ENCODE measurements around the gene RASGRP4. TPM values are rescaled to one million over a fixed set of nuclear protein-coding genes. Genes with fewer than 3 reads are reported as not detected.
"Not testable (repeated sequence)": the region's sequence is repeated elsewhere in the genome, so short reads cannot be mapped to it uniquely, and the experiment has no call there.

RASGRP4 gene
- total and polyA plus RNA-seq, 4 donors = 0.54 to 9.8 (median 4.1) TPM

- DNase-seq = no peak
- no peak overlapping the region for H3K27ac ChIP-seq (ENCODE audit: low read depth in 1 of 2, low read length in 2 of 2)
- no peaks in the 10 kb centered on the region for H3K36me3 ChIP-seq (ENCODE audit: control insufficient read depth in 1 of 2, insufficient read depth in 2 of 2, low read length in 1 of 2)
- intact Hi-C loops (cut with DNase I) = loop anchor here in 1 of 2 donors (5.0 kb wide), 1 partner anchor 33 kb away; the partner anchor contains the start of gene CATSPERG
- peaks cover 0 to under 1% of the 10 kb centered on the region in 2 donors for H3K4me1 ChIP-seq (ENCODE audit: control insufficient read depth in 1 of 2, insufficient read depth in 2 of 2, low read length in 2 of 2)
- H3K27me3 ChIP-seq (ENCODE audit: control insufficient read depth in 1 of 2, insufficient read depth in 2 of 2, low read length in 1 of 2) = no peaks in the 10 kb centered on the region
- no peak for ATAC-seq (ENCODE audit: low FRiP score)
- no peak overlapping the region for H3K4me3 ChIP-seq (ENCODE audit: low read length in 2 of 2)
- H3K9me3 ChIP-seq (ENCODE audit: control insufficient read depth, low read length) = no peaks in the 10 kb centered on the region
- 64 to 65% methylated on average over 12 of the region's 12 CpGs for WGBS, 2 donors
These were observed 55.7 kb downstream of the RASGRP4 start for GRCh38 chr19:38370299-38370698.

GRCh38 chr19:38369584-38369983 is 56.4 kb downstream of the RASGRP4 start:
- ATAC-seq (ENCODE audit: low FRiP score) (no peak), DNase-seq (no peak)
- Histone ChIP-seq H3K9me3 (ENCODE audit: control insufficient read depth, low read length) (no peaks in the 10 kb centered on the region), H3K36me3 (ENCODE audit: control insufficient read depth in 1 of 2, insufficient read depth in 2 of 2, low read length in 1 of 2) (no peaks in the 10 kb centered on the region), H3K27me3 (ENCODE audit: control insufficient read depth in 1 of 2, insufficient read depth in 2 of 2, low read length in 1 of 2) (no peaks in the 10 kb centered on the region), H3K4me3 (ENCODE audit: low read length in 2 of 2) (no peak overlapping the region), H3K4me1 (ENCODE audit: control insufficient read depth in 1 of 2, insufficient read depth in 2 of 2, low read length in 2 of 2) (no peaks in the 10 kb centered on the region), H3K27ac (ENCODE audit: low read depth in 1 of 2, low read length in 2 of 2) (no peak overlapping the region)
- intact Hi-C loops (cut with DNase I) = no loop called here
- WGBS, 2 donors = 81 to 85% methylated on average over 2 of the region's 2 CpGs

GRCh38 chr19:38367041-38367440 is 59.0 kb downstream of the RASGRP4 start:
- Histone ChIP-seq H3K36me3 (ENCODE audit: control insufficient read depth in 1 of 2, insufficient read depth in 2 of 2, low read length in 1 of 2) (no peaks in the 10 kb centered on the region), H3K4me3 (ENCODE audit: low read length in 2 of 2) (no peak overlapping the region), H3K27me3 (ENCODE audit: control insufficient read depth in 1 of 2, insufficient read depth in 2 of 2, low read length in 1 of 2) (no peaks in the 10 kb centered on the region), H3K27ac (ENCODE audit: low read depth in 1 of 2, low read length in 2 of 2) (no peak overlapping the region), H3K4me1 (ENCODE audit: control insufficient read depth in 1 of 2, insufficient read depth in 2 of 2, low read length in 2 of 2) (no peaks in the 10 kb centered on the region), H3K9me3 (ENCODE audit: control insufficient read depth, low read length) (no peaks in the 10 kb centered on the region)
- WGBS, 2 donors = 72 to 73% methylated on average over 12 of the region's 12 CpGs
- ATAC-seq (ENCODE audit: low FRiP score) (no peak), DNase-seq (no peak)
- intact Hi-C loops (cut with DNase I) = no loop called here

- H3K27ac ChIP-seq (ENCODE audit: low read depth in 1 of 2, low read length in 2 of 2); intact Hi-C loops (cut with DNase I); DNase-seq; ATAC-seq (ENCODE audit: low FRiP score); H3K27me3 ChIP-seq (ENCODE audit: control insufficient read depth in 1 of 2, insufficient read depth in 2 of 2, low read length in 1 of 2); H3K4me1 ChIP-seq (ENCODE audit: control insufficient read depth in 1 of 2, insufficient read depth in 2 of 2, low read length in 2 of 2); H3K9me3 ChIP-seq (ENCODE audit: control insufficient read depth, low read length); H3K36me3 ChIP-seq (ENCODE audit: control insufficient read depth in 1 of 2, insufficient read depth in 2 of 2, low read length in 1 of 2); H3K4me3 ChIP-seq (ENCODE audit: low read length in 2 of 2): not testable (repeated sequence)
- WGBS, 2 donors = 80 to 81% methylated on average over 15 of the region's 16 CpGs
These were observed 62.9 kb downstream of the RASGRP4 start for GRCh38 chr19:38362946-38363688.

- DNase-seq = peak; percentile 92 to 94
- peak; percentile 66 for ATAC-seq (ENCODE audit: low FRiP score)
- Histone ChIP-seq H3K27ac (ENCODE audit: low read depth in 1 of 2, low read length in 2 of 2) (no peak overlapping the region), H3K4me1 (ENCODE audit: control insufficient read depth in 1 of 2, insufficient read depth in 2 of 2, low read length in 2 of 2) (no peaks in the 10 kb centered on the region), H3K4me3 (ENCODE audit: low read length in 2 of 2) (peak overlapping the region; percentile 16 to 28), H3K9me3 (ENCODE audit: control insufficient read depth, low read length) (no peaks in the 10 kb centered on the region), H3K27me3 (ENCODE audit: control insufficient read depth in 1 of 2, insufficient read depth in 2 of 2, low read length in 1 of 2) (no peaks in the 10 kb centered on the region), H3K36me3 (ENCODE audit: control insufficient read depth in 1 of 2, insufficient read depth in 2 of 2, low read length in 1 of 2) (no peaks in the 10 kb centered on the region)
- WGBS, 2 donors = 1% methylated on average over 68 of the region's 68 CpGs
- intact Hi-C loops (cut with DNase I) = no loop called here
These were observed 63.7 kb downstream of the RASGRP4 start for GRCh38 chr19:38362076-38362945.

GRCh38 chr19:38361633-38362075 is 64.4 kb downstream of the RASGRP4 start:
- Histone ChIP-seq H3K36me3 (ENCODE audit: control insufficient read depth in 1 of 2, insufficient read depth in 2 of 2, low read length in 1 of 2) (no peaks in the 10 kb centered on the region), H3K9me3 (ENCODE audit: control insufficient read depth, low read length) (no peaks in the 10 kb centered on the region), H3K27ac (ENCODE audit: low read depth in 1 of 2, low read length in 2 of 2) (no peak overlapping the region), H3K4me1 (ENCODE audit: control insufficient read depth in 1 of 2, insufficient read depth in 2 of 2, low read length in 2 of 2) (no peaks in the 10 kb centered on the region), H3K4me3 (ENCODE audit: low read length in 2 of 2) (peak overlapping the region; percentile 16 to 28), H3K27me3 (ENCODE audit: control insufficient read depth in 1 of 2, insufficient read depth in 2 of 2, low read length in 1 of 2) (no peaks in the 10 kb centered on the region)
- DNase-seq (peak; percentile 89), ATAC-seq (ENCODE audit: low FRiP score) (peak; percentile 87)
- WGBS, 2 donors = 0 to 1% methylated on average over 35 to 37 of the region's 37 CpGs
- intact Hi-C loops (cut with DNase I) = no loop called here

GRCh38 chr19:38360839-38361631 is 65.0 kb downstream of the RASGRP4 start:
- H3K4me1 ChIP-seq (ENCODE audit: control insufficient read depth in 1 of 2, insufficient read depth in 2 of 2, low read length in 2 of 2) = no peaks in the 10 kb centered on the region
- no peaks in the 10 kb centered on the region for H3K9me3 ChIP-seq (ENCODE audit: control insufficient read depth, low read length)
- intact Hi-C loops (cut with DNase I) = no loop called here
- H3K36me3 ChIP-seq (ENCODE audit: control insufficient read depth in 1 of 2, insufficient read depth in 2 of 2, low read length in 1 of 2) = no peaks in the 10 kb centered on the region
- no peak overlapping the region for H3K27ac ChIP-seq (ENCODE audit: low read depth in 1 of 2, low read length in 2 of 2)
- H3K4me3 ChIP-seq (ENCODE audit: low read length in 2 of 2) = peak overlapping the region in 1 of 2 donors; percentile 16
- no peaks in the 10 kb centered on the region for H3K27me3 ChIP-seq (ENCODE audit: control insufficient read depth in 1 of 2, insufficient read depth in 2 of 2, low read length in 1 of 2)
- no peak for DNase-seq
- ATAC-seq (ENCODE audit: low FRiP score) = no peak
- 21 to 22% methylated on average over 23 of the region's 23 CpGs for WGBS, 2 donors

- H3K4me3 ChIP-seq (ENCODE audit: low read length in 2 of 2) = no peak overlapping the region
- no peaks in the 10 kb centered on the region for H3K9me3 ChIP-seq (ENCODE audit: control insufficient read depth, low read length)
- no peaks in the 10 kb centered on the region for H3K36me3 ChIP-seq (ENCODE audit: control insufficient read depth in 1 of 2, insufficient read depth in 2 of 2, low read length in 1 of 2)
- H3K27ac ChIP-seq (ENCODE audit: low read depth in 1 of 2, low read length in 2 of 2) = no peak overlapping the region
- no peaks in the 10 kb centered on the region for H3K4me1 ChIP-seq (ENCODE audit: control insufficient read depth in 1 of 2, insufficient read depth in 2 of 2, low read length in 2 of 2)
- no peaks in the 10 kb centered on the region for H3K27me3 ChIP-seq (ENCODE audit: control insufficient read depth in 1 of 2, insufficient read depth in 2 of 2, low read length in 1 of 2)
- DNase-seq (no peak), ATAC-seq (ENCODE audit: low FRiP score) (no peak)
- 77 to 83% methylated on average over 9 of the region's 9 CpGs for WGBS, 2 donors
- intact Hi-C loops (cut with DNase I) = no loop called here
These were observed 65.7 kb downstream of the RASGRP4 start for GRCh38 chr19:38360351-38360750.
